ENCODE results near the gene HLCS. TPM values are rescaled to one million over a fixed set of nuclear protein-coding genes. Genes with fewer than 3 reads are reported as not detected.

HLCS gene
- total and polyA plus RNA-seq, 10 of the 15 experiments (the other 5 are each of a cell fraction or from before 2014, with no cell fraction given) = 1.5 to 12.7 (median 9.6) TPM

DNA sequence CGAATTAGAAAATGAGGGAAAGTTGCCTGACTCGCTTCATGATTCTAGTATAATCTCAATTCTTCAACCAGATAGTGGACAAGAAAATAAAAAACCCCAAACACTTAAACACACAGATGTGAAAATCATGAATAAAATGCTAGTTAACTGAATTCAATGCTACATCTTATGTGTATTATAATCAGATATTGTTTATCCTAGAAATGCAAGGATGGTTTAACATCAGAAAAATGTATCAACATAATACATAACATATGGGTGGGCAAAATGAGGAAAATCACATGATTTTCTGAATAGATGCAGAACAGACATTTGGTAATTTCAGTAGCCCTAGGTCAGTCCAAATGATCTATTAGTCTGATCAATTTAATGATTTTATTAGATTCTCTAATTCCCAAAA is 170.4 kb downstream of the HLCS start:
- Histone ChIP-seq H3K27ac (ENCODE audit: control insufficient read depth, insufficient read depth) (no peak overlapping the region), H3K4me3 (no peak overlapping the region), H3K27me3 (replicated peaks in 1 of 2; ENCODE audit: control insufficient read depth in 2 of 2, insufficient read depth in 2 of 2, low read length in 1 of 2) (no peaks in the 10 kb centered on the region), H3K79me2 (ENCODE audit: control insufficient read depth, insufficient read depth, low read length) (no peaks in the 10 kb centered on the region), H3K4me2 (ENCODE audit: control insufficient read depth, insufficient read depth) (no peak overlapping the region), H3K9ac (ENCODE audit: control insufficient read depth, insufficient read depth, low read length) (no peak overlapping the region), H4K20me1 (ENCODE audit: control insufficient read depth, insufficient read depth) (no peaks in the 10 kb centered on the region), H2AFZ (ENCODE audit: control insufficient read depth, low read depth, low read length) (no peak overlapping the region), H3K4me1 (ENCODE audit: control insufficient read depth, insufficient read depth, low read length) (no peaks in the 10 kb centered on the region), H3K9me3 (replicated peaks; ENCODE audit: control insufficient read depth, insufficient read depth, low read length) (no peaks in the 10 kb centered on the region; the same call in 2 of the 3 replicates), H3K36me3 (ENCODE audit: control insufficient read depth in 2 of 2, insufficient read depth in 2 of 2, low read length in 1 of 2) (no peaks in the 10 kb centered on the region)
- intact Hi-C loops (cut with micrococcal nuclease; ENCODE audit: unreplicated experiment) (no loop called here), in situ Hi-C loops (cut with MboI) (no loop called here)
- no peak for FAIRE-seq
- ChIA-PET CTCF (no interaction called here), POLR2A (interaction anchor here (0.7 kb wide), 1 partner anchor 14 kb away, joined by 4 read pairs; no protein-coding TSS in a partner anchor), SMC1A (ENCODE audit: uncharacterized antibody, unreplicated experiment) (no interaction called here), RAD21 (ENCODE audit: unreplicated experiment) (interaction anchor here (0.7 kb wide), 1 partner anchor 768 kb away, joined by 3 read pairs; no protein-coding TSS in a partner anchor)
- no peak for ATAC-seq
- TF ChIP-seq YY1 (IDR thresholded peaks at IDR 0.05; ENCODE audit: low read depth, low read length) = no peak
- no peak for TF ChIP-seq POLR2AphosphoS2 (IDR thresholded peaks at IDR 0.05; ENCODE audit: low read depth, low read length)
- 0% methylated on average over 2 of the region's 2 CpGs for WGBS (ENCODE audit: insufficient coverage, insufficient replicate concordance, low lambda C conversion rate, missing lambda C conversion rate)
- DNase-seq (ENCODE audit: low read depth, low spot score) = no peak
- BruUV-seq (replicated peaks) = no TSS peak

DNA sequence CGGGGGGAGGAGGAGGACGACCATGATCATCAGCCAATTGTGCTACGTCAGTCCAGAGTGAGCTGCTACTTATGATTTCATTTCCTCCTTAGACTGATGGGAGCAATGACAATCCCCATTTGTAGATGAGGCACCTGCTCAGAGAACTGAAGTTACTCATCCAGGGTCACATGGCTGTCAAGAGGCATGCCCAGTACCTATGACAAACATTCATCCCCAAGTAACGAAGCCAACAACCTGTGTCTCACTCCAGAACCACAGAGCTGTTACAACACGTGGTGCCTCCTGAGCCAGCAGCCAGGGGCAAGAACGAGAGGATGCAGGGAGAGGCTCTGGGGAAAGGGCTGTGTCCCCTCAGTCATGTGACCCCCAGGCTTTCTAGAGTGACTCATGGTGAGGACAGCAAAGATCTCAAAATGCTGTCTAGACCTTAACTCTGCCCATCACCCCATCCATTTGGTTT is 173.9 kb downstream of the HLCS start:
- Histone ChIP-seq H3K4me3 (no peak overlapping the region), H4K20me1 (ENCODE audit: control insufficient read depth, insufficient read depth) (no peaks in the 10 kb centered on the region), H3K27me3 (replicated peaks in 1 of 2; ENCODE audit: control insufficient read depth in 2 of 2, insufficient read depth in 2 of 2, low read length in 1 of 2) (no peaks in the 10 kb centered on the region), H3K4me1 (ENCODE audit: control insufficient read depth, insufficient read depth, low read length) (no peaks in the 10 kb centered on the region), H3K27ac (ENCODE audit: control insufficient read depth, insufficient read depth) (no peak overlapping the region), H3K9ac (ENCODE audit: control insufficient read depth, insufficient read depth, low read length) (no peak overlapping the region), H3K79me2 (ENCODE audit: control insufficient read depth, insufficient read depth, low read length) (no peaks in the 10 kb centered on the region), H3K36me3 (ENCODE audit: control insufficient read depth in 2 of 2, insufficient read depth in 2 of 2, low read length in 1 of 2) (no peaks in the 10 kb centered on the region), H3K4me2 (ENCODE audit: control insufficient read depth, insufficient read depth) (no peak overlapping the region), H3K9me3 (replicated peaks; ENCODE audit: control insufficient read depth, insufficient read depth, low read length) (no peaks in the 10 kb centered on the region; the same call in 2 of the 3 replicates), H2AFZ (ENCODE audit: control insufficient read depth, low read depth, low read length) (no peak overlapping the region)
- ATAC-seq = no peak
- ChIA-PET POLR2A (no interaction called here), SMC1A (ENCODE audit: uncharacterized antibody, unreplicated experiment) (no interaction called here), RAD21 (ENCODE audit: unreplicated experiment) (no interaction called here), CTCF (no interaction called here)
- WGBS (ENCODE audit: insufficient coverage, insufficient replicate concordance, low lambda C conversion rate, missing lambda C conversion rate) = 74% methylated on average over 4 of the region's 6 CpGs
- DNase-seq (ENCODE audit: low read depth, low spot score) = no peak
- intact Hi-C loops (cut with micrococcal nuclease; ENCODE audit: unreplicated experiment) (no loop called here), in situ Hi-C loops (cut with MboI) (no loop called here)
- no TSS peak for BruUV-seq (replicated peaks)
- TF ChIP-seq, protein P1, sequence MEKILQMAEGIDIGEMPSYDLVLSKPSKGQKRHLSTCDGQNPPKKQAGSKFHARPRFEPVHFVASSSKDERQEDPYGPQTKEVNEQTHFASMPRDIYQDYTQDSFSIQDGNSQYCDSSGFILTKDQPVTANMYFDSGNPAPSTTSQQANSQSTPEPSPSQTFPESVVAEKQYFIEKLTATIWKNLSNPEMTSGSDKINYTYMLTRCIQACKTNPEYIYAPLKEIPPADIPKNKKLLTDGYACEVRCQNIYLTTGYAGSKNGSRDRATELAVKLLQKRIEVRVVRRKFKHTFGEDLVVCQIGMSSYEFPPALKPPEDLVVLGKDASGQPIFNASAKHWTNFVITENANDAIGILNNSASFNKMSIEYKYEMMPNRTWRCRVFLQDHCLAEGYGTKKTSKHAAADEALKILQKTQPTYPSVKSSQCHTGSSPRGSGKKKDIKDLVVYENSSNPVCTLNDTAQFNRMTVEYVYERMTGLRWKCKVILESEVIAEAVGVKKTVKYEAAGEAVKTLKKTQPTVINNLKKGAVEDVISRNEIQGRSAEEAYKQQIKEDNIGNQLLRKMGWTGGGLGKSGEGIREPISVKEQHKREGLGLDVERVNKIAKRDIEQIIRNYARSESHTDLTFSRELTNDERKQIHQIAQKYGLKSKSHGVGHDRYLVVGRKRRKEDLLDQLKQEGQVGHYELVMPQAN (conservative IDR thresholded peaks at IDR 0.05) = no peak
- TF ChIP-seq ATF7 (IDR thresholded peaks at IDR 0.05; ENCODE audit: low read depth) (no peak), ETV6 (conservative IDR thresholded peaks at IDR 0.05 in 1 of 2, IDR thresholded peaks at IDR 0.05 in 1 of 2; ENCODE audit: borderline replicate concordance in 1 of 2, low read depth in 1 of 2) (no peak), ZNF622 (IDR thresholded peaks at IDR 0.05) (no peak), ASH2L (IDR thresholded peaks at IDR 0.05; ENCODE audit: borderline replicate concordance, low read depth) (no peak)
- no peak for FAIRE-seq

Measured in GM12878 (cell line).